HFF-Myc (cell line): ENCODE data around the gene KLHL11.

Source experiments
- DNase-seq: peaks from one replicate; pipeline ENCODE4 v3.0.0-alpha.2; 2011; ENCODE audit warnings: low read depth; ENCODE audit errors: extremely low read depth
- H3K4me3 ChIP-seq: replicated peaks from 2 replicates; pipeline ENCODE4 v1.5.1; 2011; ENCODE audit warnings: low read depth, mild to moderate bottlenecking, control low read depth, low read length
- TF ChIP-seq, protein P1 (sequence below): IDR thresholded peaks from 2 replicates; pipeline ENCODE4 v1.5.1; 2012; ENCODE audit warnings: mild to moderate bottlenecking, low read depth, low read length, control low read depth; ENCODE audit errors: missing control alignments

KLHL11 gene

DNA sequence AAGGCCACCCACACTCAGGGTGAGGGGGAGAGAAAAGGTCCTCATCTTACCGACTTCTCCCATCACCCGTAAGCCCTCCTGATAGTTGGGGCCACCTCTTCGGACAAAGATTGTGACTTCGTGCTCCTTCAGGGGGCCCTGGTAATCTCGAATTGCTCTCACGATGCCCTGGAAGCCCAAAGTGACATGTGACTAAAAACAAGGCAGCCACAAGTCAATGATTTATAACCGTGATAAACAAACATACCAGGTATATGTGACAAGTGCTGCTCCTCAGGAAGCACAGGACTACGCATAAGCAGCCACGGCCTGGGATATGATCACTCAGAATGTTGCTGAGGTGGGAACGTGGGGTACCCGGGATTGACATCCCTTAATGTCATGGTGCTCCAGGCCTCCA, 36.4 kb upstream of the KLHL11 start:
- H3K4me3 ChIP-seq, result no peak overlapping the region
- TF ChIP-seq, protein P1, sequence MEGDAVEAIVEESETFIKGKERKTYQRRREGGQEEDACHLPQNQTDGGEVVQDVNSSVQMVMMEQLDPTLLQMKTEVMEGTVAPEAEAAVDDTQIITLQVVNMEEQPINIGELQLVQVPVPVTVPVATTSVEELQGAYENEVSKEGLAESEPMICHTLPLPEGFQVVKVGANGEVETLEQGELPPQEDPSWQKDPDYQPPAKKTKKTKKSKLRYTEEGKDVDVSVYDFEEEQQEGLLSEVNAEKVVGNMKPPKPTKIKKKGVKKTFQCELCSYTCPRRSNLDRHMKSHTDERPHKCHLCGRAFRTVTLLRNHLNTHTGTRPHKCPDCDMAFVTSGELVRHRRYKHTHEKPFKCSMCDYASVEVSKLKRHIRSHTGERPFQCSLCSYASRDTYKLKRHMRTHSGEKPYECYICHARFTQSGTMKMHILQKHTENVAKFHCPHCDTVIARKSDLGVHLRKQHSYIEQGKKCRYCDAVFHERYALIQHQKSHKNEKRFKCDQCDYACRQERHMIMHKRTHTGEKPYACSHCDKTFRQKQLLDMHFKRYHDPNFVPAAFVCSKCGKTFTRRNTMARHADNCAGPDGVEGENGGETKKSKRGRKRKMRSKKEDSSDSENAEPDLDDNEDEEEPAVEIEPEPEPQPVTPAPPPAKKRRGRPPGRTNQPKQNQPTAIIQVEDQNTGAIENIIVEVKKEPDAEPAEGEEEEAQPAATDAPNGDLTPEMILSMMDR, result no peak
- DNase-seq, result no peak

DNA sequence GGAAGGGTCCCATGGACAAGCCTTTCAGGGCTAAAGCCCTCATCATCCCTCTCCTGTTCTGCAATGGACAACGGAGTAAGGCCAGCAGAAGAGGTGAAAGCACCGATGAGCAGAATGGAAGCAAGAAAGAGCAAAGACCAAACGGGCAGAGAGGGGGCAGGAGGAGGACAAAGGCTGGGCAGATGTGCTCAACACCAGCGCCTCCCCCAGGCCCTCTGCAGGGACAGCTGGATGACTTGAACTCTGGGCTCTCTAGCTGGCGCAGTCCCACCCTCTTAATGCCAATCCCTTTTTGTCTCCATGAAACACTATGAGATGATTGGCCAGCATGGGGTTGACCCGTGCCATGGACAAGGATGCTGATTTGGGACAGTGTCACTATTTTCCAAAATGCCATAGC, 31.5 kb upstream of the KLHL11 start:
- TF ChIP-seq, protein P1, result no peak
- H3K4me3 ChIP-seq, result no peak overlapping the region
- no peak for DNase-seq

DNA sequence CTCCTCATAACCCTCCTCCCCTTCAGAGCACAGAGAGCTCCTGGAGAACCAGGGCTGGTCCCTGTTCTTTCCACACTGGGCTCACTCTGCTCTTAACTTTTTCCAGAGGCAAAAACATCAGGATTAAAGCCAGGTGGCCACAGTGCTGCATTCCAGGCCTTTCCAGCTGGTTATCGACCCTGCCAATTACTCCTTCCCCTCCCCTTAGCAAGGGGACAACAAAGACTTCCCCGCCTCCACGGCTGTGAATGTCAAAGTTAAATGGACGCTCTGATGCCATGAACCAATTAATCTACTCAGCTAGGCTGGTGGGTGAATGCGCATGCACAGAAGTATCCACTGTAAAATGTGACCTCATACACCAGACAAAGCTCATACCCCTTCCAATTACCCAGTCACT, 30.4 kb upstream of the KLHL11 start:
- no peak for DNase-seq
- no peak overlapping the region for H3K4me3 ChIP-seq
- TF ChIP-seq, protein P1, result no peak

- no peak overlapping the region for H3K4me3 ChIP-seq
- peak; percentile 78 for DNase-seq
- TF ChIP-seq, protein P1, result no peak
These were observed 29.6 kb upstream of the KLHL11 start for GRCh38 chr17:41894791-41895331.

DNA sequence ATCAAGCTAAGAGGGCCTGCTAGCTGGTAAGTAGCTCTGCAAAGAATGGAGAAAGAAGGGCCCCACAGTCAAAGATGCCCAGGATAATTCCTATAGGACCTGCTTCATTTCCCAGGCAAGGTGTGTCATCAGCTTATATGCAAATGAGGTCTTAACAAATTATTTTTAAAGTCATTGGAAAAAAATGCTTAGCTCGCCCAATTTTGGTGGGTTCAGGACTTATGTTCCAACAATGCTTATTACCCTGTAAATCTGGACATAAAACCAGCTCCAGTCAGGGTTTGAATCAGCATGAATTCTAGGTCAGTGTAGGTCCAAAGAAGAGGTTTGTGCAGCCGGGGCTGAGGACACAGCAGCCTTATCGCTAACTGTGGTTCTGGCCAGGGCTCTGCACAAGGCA, 28.2 kb upstream of the KLHL11 start:
- DNase-seq, result no peak
- no peak overlapping the region for H3K4me3 ChIP-seq
- TF ChIP-seq, protein P1, result no peak

DNA sequence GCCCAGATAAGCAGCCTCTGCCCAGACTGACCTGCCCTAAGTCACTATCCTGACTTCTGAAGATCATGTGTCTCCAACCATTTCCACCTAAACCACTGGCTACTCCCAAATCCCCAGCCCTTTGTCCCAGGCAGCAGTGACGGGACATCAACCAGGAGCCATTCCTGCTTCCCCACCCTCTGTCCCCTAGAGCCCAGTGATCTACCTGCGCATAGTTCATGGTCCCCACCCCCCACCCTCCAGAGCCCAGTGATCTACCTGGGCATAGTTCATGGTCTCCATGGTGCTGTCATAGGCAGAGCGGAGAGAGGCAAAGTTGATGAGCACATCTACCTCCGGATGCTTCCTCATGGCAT, 26.8 kb upstream of the KLHL11 start:
- no peak overlapping the region for H3K4me3 ChIP-seq
- TF ChIP-seq, protein P1, result no peak
- DNase-seq, result no peak
